ENCODE results near the gene TGFBR3L.
"Not testable (repeated sequence)": the region's sequence is repeated elsewhere in the genome, so short reads cannot be mapped to it uniquely, and the experiment has no call there.

Gene TGFBR3L

GRCh38 chr19:7918615-7919421 is 4.2 kb downstream of the TGFBR3L start:
- no peak for DNase-seq

GRCh38 chr19:7919610-7920518 is 5.2 kb downstream of the TGFBR3L start, which contains the start of gene SNAPC2:
Gene SNAPC2, plus strand, starts transcription at chr19:7920338. Its CDS starts 29 bp downstream, at chr19:7920367.
- DNase-seq, result peak; percentile 98

- DNase-seq, result peak; percentile 100
Observed at GRCh38 chr19:7920519-7921301, 6.1 kb downstream of the TGFBR3L start.

- no peak for DNase-seq
Observed at GRCh38 chr19:7921302-7921966, 6.8 kb downstream of the TGFBR3L start.

GRCh38 chr19:7921967-7922835 is 7.6 kb downstream of the TGFBR3L start:
- no peak for DNase-seq

GRCh38 chr19:7922836-7923195 is 8.2 kb downstream of the TGFBR3L start:
- DNase-seq, result no peak

GRCh38 chr19:7923295-7924191 is 8.9 kb downstream of the TGFBR3L start:
- DNase-seq, result no peak

GRCh38 chr19:7924241-7924640 is 9.6 kb downstream of the TGFBR3L start:
- no peak for DNase-seq

- DNase-seq, result no peak
Observed at GRCh38 chr19:7924651-7925170, 10.1 kb downstream of the TGFBR3L start.

- DNase-seq, result peak; percentile 86
Observed at GRCh38 chr19:7925171-7925851, 10.7 kb downstream of the TGFBR3L start.

- DNase-seq, result peak; percentile 82
Observed at GRCh38 chr19:7926021-7926726, 11.5 kb downstream of the TGFBR3L start, which contains the start of gene CTXN1. Gene CTXN1, minus strand, starts transcription at chr19:7926135. Its CDS starts 597 bp downstream, at chr19:7925538.

GRCh38 chr19:7926727-7927604 is 12.3 kb downstream of the TGFBR3L start:
- DNase-seq, result no peak

- DNase-seq, result no peak
Observed at GRCh38 chr19:7927605-7928333, 13.1 kb downstream of the TGFBR3L start.

GRCh38 chr19:7928334-7928706 is 13.7 kb downstream of the TGFBR3L start:
- DNase-seq, result no peak

GRCh38 chr19:7928741-7929701 is 14.4 kb downstream of the TGFBR3L start:
- DNase-seq, result peak; percentile 70

- not testable (repeated sequence) for DNase-seq
Observed at GRCh38 chr19:7930030-7930429, 15.4 kb downstream of the TGFBR3L start.

Measured in stimulated activated CD4-positive, alpha-beta T cell treated with anti-CD3 and anti-CD28 coated beads, Interleukin-15, amount 100 ng/mL, for 24 hours (primary cell).